HEK293T (cell line): ENCODE results near the gene SMAD6.

ENCODE experiments used
- ARNT ChIP-seq: fragments of 450-650 bp; IDR thresholded peaks from 2 replicates; pipeline ENCODE4 v1.6.1; 2017; ENCODE audit warnings: mild to moderate bottlenecking
- BHLHE40 ChIP-seq: fragments of 450-650 bp; IDR thresholded peaks from 2 replicates; pipeline ENCODE4 v1.6.1; 2016; ENCODE audit warnings: mild to moderate bottlenecking, moderate library complexity, borderline replicate concordance
- CTBP1 ChIP-seq: fragments of 450-650 bp; IDR thresholded peaks from 2 replicates; pipeline ENCODE4 v1.6.1; 2016; ENCODE audit warnings: borderline replicate concordance
- ELF4 ChIP-seq: fragments of 450-650 bp; IDR thresholded peaks from 2 replicates; pipeline ENCODE4 v1.6.1; 2017; ENCODE audit warnings: antibody characterized with exemption
- FOXA1 ChIP-seq: fragments of 450-650 bp; IDR thresholded peaks from 2 replicates; pipeline ENCODE4 v1.6.1; 2016; ENCODE audit warnings: mild to moderate bottlenecking
- FOXK2 ChIP-seq: fragments of 450-650 bp; IDR thresholded peaks from 2 replicates; pipeline ENCODE4 v1.6.1; 2016; ENCODE audit warnings: mild to moderate bottlenecking
- FOXM1 ChIP-seq: fragments of 450-650 bp; IDR thresholded peaks from 2 replicates; pipeline ENCODE4 v1.6.1; 2017; ENCODE audit warnings: mild to moderate bottlenecking, borderline replicate concordance
- HDGF ChIP-seq: fragments of 450-650 bp; IDR thresholded peaks from 2 replicates; pipeline ENCODE4 v1.6.1; 2017; ENCODE audit warnings: antibody characterized with exemption, borderline replicate concordance
- L3MBTL2 ChIP-seq: fragments of 450-650 bp; conservative IDR thresholded peaks from 2 replicates; pipeline ENCODE4 v1.6.1; 2016; ENCODE audit warnings: mild to moderate bottlenecking
- LEF1 ChIP-seq: fragments of 450-650 bp; IDR thresholded peaks from 2 replicates; pipeline ENCODE4 v1.6.1; 2017; ENCODE audit warnings: mild to moderate bottlenecking, borderline replicate concordance
- PKNOX1 ChIP-seq: fragments of 450-650 bp; IDR thresholded peaks from 2 replicates; pipeline ENCODE4 v1.6.1; 2016
- SP1 ChIP-seq: fragments of 450-650 bp; IDR thresholded peaks from 2 replicates; pipeline ENCODE4 v1.6.1; 2017
- SUZ12 ChIP-seq: fragments of 450-650 bp; IDR thresholded peaks from 2 replicates; pipeline ENCODE4 v1.6.1; 2016; ENCODE audit warnings: mild to moderate bottlenecking
- TARDBP ChIP-seq: fragments of 450-650 bp; IDR thresholded peaks from 2 replicates; pipeline ENCODE4 v1.6.1; 2016

GRCh38 chr15:66698971-66699370 lies 3.1 kb upstream of the SMAD6 start:
- TF ChIP-seq ELF4 (no peak), ARNT (no peak), BHLHE40 (no peak), SUZ12 (no peak), PKNOX1 (no peak), HDGF (no peak), CTBP1 (no peak), FOXK2 (no peak), FOXA1 (no peak), L3MBTL2 (no peak), LEF1 (no peak), TARDBP (no peak), SP1 (no peak), FOXM1 (no peak)
